ENCODE data around the gene CDK3.

The CDK3 gene

DNA sequence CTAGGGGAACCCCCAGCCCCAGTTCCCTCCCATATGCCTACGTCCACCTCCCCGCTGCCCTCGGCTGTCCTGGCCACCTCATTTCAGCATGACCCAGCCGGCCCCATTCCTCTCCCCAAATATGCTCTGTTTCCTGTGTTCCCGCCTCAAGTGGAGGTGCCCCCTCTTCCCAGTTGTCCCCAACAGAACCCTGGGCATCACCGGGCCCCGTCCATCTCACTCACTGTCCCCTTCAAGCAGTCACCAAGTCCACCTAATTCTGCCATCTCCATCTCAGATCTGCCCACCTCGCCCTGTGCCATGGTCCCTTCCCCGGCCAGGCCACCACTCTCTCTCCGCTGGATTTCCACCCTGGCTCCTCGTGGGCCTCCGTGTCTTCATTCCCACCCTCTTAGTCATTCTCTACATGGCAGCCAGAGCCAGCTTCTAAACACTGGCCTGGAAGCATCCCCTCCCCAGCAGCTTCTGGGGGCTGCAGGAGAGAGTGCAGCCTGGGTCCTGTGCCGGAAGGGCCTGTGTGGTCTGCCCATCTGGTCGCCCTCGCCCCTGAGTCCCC, 12.8 kb downstream of the CDK3 start:
- in situ Hi-C loops (cut with HindIII; ENCODE audit: low sequenced_read_pairs): no loop called here

DNA sequence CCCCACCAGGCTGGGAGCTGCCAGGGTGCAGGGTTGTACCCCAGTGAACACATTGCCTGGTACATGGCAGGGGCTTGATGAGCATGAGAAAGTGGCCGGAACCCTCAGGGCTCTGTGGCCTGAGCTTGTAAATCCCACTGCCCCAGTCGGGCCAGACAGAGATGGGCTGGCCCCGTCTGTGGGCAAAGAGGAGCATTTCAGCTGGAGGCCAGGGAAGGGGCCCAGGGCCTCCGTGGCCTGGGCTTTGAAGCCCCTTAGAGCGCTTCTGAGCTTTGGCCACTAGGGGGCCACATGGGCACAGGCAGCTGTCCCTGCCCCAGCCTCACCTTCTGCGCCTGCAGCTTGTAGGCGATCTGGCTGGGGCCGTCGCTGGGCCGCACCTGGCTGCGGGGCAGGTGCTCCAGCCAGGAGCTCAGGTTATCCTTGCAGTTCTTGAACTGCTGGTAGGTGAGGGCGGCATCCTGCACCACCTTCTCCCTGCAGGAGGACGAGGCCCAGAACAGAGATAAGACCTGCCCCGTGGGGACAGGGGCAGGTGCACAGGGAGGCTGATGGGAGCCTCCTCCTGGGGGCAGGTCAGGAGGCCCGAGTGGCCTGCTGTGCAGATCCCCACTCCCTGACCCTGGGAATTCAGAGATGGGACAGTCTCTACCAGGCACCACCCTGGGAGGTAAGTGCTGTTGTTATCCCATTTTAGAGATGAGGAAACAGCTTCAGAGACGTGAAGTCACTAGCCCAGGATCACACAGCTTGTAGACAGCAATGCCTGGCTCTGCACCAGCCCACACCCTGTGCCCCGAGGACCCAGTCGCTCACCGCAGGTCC, 13.7 kb downstream of the CDK3 start:
- in situ Hi-C loops (cut with HindIII; ENCODE audit: low sequenced_read_pairs): no loop called here

DNA sequence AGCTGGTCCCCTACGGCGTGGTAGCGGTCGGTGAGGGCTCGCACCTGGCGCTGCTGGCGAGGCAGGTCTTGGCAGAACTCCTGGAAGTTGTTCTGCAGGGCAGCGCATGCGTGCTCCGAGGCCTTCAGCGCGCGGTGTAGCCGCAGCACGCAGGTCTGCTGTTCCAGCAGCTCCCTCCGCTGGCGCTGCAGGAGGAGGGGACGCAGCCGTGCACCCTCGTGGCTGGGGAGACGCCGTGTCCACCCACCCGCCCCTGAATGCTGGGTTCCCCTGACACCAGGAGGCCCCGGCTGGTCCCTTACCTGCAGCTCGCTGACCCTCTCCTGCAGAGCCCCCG, 14.2 kb downstream of the CDK3 start:
- in situ Hi-C loops (cut with HindIII; ENCODE audit: low sequenced_read_pairs): no loop called here

DNA sequence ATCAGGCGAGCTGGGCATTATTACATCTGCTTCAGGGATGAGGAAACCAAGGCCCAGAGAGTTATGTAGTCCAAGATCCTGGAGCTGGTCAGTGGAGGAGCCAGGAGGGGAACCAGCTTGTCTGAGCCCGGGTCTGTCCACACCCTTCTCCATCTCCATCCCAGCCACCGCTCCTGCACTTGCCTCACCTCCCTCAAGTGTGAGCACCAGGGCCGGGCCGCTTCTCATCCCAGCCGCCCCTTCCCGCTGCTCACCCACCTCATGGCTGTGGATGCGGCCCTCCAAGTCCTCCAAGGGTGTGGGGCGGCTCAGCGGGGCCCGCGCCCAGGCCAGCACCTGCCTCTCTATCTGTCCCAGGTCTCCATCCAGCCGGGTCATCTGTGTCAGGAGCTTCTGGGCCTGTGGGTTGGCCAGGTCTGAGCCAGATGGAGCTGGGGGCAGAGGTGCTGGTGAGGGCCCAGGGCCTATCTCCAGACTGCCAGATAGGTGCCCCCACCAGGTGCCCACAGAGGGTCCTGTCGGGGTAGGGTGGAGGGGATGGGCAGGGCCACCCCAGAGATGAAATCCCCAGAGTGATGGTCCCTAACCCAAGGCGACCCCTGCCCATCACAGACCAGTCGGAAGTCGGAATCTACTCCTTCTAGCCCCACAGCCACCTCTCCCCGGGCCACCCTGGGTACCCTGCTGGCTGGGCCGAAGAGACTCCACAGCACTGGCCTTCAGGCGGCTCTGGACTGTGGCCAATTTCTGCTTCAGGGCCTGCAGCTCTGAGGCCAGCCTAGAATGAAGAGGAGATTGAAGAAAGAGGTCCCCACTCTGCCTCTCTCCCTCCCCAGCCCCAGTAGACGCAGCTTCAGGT, 17.1 kb downstream of the CDK3 start:
- in situ Hi-C loops (cut with HindIII; ENCODE audit: low sequenced_read_pairs): no loop called here

DNA sequence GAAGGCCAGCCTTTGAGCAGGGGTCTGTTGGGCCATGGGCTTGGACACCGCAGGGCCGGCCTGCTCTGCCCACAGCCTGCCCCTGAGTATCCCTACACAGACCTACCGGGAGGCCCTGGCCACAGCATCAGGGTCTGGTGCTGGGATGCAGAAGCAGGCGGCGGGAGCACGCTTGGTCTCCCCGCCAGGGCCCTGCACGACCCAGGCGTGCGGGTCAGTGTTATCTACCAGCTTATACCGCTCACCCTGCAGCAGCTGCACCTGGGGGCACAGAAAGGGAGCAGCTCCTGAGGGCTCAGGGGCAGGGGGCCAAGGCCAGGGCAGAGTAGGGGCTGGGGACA, 17.7 kb downstream of the CDK3 start:
- in situ Hi-C loops (cut with HindIII; ENCODE audit: low sequenced_read_pairs): no loop called here

DNA sequence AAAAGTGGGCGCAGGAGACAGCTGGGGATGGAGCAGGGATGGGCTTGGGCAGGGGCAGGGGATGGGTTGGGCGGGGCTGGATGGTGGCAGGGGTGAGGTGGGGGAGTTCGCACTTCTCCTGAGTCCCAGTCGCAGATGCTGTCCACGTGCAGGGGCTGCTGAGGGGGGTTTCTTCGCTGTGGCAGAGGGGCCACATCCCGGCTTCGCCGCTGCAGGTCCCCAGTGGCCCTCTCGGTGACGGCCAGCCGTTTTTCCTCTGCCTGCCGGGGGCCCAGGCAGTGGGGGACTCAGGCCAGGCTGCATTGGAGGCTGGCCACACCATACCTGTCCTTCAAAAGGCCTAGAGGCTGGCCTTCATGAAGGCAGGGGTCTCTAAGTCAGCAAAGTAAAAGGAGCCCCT, 18.1 kb downstream of the CDK3 start:
- in situ Hi-C loops (cut with HindIII; ENCODE audit: low sequenced_read_pairs): no loop called here

DNA sequence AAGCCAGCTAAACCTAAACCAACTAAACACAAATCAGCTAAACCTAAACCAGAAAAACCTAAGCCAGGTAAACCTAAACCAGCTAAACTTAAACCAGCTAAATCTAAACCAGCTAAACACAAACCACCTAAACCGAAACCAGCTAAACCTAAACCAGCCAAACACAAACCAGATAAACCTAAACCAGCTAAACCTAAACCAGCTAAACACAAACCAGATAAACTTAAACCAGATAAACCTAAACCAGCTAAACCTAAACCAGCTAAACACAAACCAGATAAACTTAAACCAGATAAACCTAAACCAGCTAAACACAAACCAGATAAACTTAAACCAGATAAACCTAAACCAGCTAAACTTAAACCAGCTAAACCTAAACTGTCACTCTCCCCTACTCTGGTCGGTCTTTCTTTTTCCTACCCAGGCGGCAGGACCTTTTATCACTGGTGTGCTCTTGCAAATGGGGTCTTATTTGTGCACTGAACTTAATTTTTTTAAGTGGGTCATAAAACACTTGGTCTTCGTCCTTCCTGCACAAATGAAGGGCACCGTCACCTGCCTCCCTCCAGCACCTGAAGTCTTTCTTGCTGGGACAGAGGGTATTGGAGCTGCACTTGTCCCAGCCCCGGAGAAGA, 19.3 kb downstream of the CDK3 start:
- in situ Hi-C loops (cut with HindIII; ENCODE audit: low sequenced_read_pairs): no loop called here

DNA sequence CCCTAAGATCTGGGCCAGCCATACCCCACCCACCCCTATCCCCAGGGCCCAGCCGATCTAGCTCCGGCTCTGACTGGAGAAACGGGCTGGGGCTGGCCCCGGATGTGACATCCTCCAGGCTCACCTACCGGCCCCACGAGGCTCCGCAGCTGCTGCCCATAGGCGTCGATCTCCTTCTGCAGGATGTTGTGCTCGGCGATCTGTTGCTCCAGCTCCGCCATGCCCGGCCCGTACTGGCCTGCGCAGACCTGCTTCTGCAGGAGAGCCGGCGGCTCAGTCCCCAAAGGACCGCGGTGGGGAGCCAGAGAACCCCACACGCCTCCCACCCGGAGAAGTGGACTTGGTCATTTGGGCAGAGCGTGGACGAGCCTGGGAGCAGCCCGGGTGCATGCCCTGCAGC, 21.6 kb downstream of the CDK3 start:
- in situ Hi-C loops (cut with HindIII; ENCODE audit: low sequenced_read_pairs): no loop called here

DNA sequence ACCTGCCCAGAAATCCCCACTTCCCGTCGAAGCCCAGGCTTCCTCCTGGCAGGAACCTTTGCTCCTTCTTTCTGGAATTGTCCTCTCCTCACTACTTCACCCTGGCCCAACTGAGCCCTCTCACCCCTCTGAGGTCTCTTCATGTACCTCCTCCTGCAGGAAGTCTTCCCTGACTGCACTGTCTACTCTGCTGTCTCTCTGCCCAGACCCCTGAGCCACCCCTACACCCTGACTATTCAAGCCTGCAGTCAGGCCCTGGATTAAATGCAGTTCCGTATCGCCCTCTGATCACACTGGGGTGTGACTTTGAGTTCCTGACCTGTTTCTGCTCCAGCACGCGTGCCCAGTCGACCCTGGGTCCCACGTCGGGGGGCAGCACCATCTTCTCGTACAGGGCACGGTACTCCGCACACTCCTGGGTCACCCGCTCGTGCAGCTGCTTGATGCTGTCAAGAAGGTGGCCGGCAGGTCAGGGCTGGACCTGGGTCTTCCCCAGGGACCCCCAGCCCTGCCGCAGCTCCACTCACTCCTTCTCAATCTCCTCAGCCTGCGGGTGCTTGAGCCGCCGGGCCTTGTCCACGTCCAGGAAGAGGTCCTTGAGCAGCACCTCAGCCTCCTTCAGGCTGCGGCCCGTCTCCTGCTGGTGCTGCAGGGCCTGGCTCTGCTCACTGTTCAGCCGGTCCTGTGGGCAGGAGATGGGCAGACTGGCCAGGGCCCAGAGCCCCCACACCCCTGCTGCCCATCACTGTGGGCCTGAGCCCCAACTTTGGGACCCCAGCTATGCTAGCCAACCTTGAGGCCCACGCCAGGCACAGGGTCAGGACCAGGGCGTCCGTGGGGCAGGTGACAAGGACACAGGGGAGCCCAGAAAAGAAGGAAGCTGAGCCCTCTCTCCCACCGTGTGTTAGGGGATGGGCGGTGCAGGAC, 22.6 kb downstream of the CDK3 start:
- in situ Hi-C loops (cut with HindIII; ENCODE audit: low sequenced_read_pairs): no loop called here

DNA sequence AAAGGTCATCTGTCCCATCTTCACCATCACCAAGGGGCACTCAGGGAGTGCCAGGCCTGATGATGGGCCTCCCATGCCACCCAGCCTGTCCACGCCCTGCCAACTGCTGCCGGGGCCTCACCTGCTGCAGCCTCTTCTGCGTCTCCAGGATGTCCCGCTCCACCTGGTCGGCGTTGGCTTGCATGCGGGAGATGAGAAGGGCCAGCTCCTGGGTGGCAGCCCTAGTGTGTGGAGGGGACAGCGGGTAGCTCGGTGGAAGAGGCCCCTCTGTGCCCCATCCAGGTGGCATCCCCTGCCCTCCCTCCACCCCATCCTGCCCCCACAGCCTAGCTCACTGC, 23.2 kb downstream of the CDK3 start:
- in situ Hi-C loops (cut with HindIII; ENCODE audit: low sequenced_read_pairs): no loop called here

DNA sequence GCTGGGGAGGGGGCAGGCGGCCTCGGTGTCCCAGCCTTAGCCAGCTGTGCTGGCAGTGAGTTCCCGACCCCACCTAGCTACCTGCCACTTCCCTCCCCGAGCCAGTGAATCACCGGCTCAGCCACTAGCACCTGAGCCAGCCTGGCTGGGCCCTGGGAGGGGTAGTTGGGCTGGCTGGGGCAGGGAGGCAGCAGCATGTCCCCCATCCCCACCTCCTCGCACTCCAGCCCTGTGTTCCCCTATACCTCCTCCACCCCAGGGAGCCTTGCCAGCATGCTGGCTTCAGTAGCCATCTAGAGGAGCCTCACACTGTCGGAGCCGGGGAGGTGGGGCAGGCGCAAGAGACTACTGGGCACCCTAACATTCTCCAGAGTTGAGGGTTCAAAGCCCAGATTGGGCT, 23.7 kb downstream of the CDK3 start:
- in situ Hi-C loops (cut with HindIII; ENCODE audit: low sequenced_read_pairs): no loop called here

DNA sequence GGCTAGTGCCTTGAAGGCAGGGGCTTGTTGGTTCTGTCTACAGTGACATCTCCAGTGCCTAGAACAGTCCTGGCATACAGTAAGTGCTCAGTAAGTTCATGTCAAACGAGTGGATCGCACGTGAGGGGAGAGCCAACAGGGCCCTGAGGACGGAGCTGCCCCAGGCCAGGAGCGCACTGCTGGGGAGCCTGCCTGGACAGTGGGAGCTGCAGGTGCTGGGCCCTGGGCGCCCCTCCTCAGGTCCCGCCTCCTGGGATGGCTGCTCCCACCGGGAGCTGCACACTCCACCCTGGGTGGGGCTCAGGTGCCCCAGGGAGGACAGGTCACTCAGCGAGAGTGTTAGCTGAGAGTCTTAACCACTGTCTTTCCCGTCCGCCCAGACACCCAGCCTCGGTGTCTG, 24.6 kb downstream of the CDK3 start:
- in situ Hi-C loops (cut with HindIII; ENCODE audit: low sequenced_read_pairs): loop anchor here (25.0 kb wide), 1 partner anchor 412 kb away; no protein-coding TSS in a partner anchor

DNA sequence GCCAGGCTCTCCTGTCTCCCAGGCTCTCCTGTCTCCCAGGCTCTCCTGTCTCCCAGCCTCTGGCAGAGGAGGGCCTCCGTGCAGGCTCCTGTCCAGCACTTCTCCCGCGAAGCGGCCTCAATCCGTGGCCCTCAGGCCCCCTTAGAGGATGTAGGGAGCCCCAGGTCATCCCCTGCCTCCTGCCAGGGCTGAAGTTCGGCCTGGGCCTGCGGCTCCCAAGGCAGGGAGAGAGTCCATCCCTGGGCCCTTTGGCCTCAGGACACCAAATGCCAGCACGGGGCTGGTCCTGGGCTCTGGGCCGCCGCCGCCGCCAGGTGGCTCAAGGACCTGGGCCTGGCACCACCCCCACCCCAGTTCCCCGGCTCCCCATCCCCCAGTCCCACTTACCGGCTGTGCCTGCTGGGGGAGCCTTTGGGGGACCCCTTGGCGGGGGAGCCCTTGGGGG, 26.1 kb downstream of the CDK3 start:
- in situ Hi-C loops (cut with HindIII; ENCODE audit: low sequenced_read_pairs): loop anchor here (25.0 kb wide), 1 partner anchor 411 kb away; no protein-coding TSS in a partner anchor

DNA sequence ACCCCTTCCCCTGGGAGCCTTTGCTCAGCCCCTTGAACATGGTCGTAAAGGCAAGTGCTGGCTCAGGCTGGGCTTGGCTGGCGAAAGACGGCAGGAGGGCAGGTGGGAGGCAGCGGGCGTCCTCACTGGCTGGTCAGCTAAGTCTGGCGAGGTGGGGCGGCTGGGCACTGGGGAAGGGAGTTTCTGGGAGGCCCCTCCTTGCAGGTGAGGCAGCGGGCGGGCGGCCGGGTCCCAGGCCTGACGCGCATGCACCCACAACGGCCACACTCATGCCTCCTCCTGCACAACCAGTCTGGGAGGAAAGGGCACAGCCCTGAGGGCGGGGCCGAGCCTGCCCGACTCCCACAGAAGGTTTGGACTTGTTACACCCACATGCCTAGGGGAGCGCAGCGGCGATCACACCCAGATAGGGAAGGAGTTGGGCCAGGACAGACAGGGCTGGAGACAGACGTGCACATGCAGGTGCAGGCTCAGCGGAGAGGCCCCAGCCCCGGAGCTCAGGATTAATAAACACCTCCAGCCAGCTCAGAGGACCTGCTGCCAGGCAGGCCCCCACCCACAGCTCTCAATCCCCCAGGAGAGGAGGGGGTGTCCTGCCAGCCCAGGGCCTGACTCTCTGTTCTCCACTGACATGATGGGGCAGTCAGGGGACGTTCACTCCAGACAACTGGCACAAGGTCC, 26.6 kb downstream of the CDK3 start, which contains the start of gene EVPL:
Gene EVPL (minus strand): TSS at position 148 of the 681 bp plus-strand sequence. CDS start 108 bp downstream, at position 40.
- in situ Hi-C loops (cut with HindIII; ENCODE audit: low sequenced_read_pairs): loop anchor here (25.0 kb wide), 1 partner anchor 410 kb away; no protein-coding TSS in a partner anchor

DNA sequence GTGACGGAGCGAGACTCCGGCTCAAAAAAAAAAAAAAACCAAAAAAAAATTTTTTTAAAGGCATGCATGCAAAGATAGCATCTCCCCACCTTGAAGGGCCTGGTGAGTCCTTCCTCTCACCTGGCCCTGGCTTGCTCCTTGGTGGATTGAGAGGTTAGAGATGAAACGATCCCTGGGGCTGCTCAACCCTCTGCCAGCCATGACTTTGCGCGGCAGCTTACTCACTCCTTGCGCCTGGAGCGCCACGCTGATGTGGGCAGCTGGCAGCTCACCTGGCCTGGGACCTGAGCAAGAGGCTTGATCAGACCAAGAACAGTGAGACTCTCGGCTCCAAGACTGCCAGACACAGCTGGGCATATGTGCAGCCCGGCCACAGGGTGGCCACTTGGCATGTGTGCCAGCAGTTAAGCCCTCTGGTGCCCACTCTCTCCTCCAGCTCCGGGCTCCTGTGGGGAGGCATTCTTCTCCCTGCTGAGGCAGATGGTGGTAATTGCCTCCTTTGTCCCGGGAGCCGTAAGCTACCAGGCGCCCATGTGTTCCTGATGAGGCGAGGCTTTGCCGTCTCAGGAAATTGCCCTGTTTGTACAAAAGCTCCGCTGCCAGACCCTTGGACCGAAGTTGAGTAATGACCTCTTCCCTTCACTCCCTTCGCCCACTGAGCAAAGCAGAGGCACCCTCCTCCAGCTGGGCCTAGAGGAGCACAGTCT, 31.6 kb downstream of the CDK3 start:
- in situ Hi-C loops (cut with HindIII; ENCODE audit: low sequenced_read_pairs): loop anchor here (25.0 kb wide), 1 partner anchor 405 kb away; no protein-coding TSS in a partner anchor

DNA sequence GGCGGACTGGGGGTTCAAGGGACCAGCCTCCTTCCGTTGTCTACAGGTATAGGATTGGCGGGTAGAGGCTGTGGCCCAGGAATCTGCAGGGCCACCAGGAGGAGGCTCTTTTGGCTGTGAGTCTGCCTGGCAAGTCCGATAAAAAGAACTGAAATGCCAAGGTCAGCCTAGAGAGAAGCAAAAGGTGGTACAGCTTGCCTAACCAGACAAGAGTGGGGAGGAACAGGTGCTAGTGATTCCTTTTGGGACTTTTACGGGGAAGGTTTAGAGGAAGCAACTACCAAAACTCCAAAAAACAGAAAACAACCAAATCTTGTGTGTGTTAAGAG, 32.1 kb downstream of the CDK3 start:
- in situ Hi-C loops (cut with HindIII; ENCODE audit: low sequenced_read_pairs): loop anchor here (25.0 kb wide), 1 partner anchor 405 kb away; no protein-coding TSS in a partner anchor

DNA sequence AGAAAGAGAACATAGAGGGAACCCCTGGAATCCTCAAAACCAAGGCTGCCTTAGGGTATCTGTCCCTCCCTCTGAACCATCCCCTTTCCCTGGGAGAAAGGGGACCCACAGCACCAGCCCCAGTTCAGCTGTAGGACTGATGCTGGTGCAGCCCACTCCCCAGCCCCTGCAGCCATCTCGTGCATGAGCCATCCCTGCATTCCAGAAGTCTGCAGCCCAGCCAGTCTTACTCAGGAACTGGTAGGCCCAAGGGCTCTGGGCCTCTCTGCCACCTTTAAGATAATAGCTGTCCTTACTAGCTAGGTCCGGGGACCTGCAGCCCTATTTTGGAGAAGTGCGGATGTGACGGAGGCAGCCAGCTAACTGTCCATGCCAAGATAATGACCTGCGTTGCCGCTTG, 32.5 kb downstream of the CDK3 start:
- in situ Hi-C loops (cut with HindIII; ENCODE audit: low sequenced_read_pairs): loop anchor here (25.0 kb wide), 1 partner anchor 404 kb away; no protein-coding TSS in a partner anchor

DNA sequence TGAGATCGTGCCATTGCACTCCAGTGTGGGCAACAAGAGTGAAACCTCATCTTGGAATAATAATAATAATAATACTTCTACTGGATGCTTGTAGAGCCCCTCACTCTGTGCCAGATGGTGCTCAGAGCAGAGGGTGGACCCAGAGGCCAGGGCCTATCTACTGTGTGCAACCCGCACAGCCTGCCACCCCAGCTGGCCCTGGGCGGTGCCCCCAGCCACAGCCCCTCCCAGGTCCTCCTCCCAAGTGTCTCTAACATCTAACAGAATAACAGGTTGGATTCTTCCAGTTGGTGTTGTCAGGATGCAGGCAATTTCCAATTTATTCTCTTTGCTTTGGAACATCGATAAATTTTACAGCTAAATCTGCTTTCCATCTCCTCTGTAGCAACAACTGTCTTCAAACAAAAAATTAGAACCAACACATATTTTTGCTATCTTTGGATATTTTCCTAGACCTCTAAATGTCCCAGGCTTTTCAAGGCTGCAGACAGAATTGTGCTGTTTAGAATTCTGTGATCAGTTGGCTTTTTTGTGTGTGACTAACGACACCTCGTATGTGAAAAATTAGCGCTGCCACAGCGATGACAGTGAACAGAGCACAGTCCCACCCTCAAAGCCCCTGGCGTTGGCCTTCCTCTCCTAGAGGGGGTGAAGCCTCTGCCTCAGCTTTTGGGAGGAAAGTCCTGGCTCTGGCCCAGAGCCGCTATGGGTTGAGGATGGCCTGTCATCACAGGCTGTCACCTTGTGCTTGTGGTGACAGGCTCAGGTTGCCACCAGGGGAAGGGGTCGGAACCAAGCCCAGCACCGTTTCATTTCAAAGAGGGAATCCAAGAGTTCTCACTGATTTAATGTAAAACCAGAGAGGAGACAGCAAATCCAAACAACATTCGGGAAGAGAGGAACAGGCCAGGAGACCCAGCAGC, 34.0 kb downstream of the CDK3 start:
- in situ Hi-C loops (cut with HindIII; ENCODE audit: low sequenced_read_pairs): loop anchor here (25.0 kb wide), 1 partner anchor 403 kb away; no protein-coding TSS in a partner anchor
